NCI-H510A (cell line): ENCODE measurements around the gene ST3GAL6.

ENCODE experiments used
- DNase-seq: peaks from one replicate; lab custom pipeline; 2025; lab: John Stamatoyannopoulos, UW

ST3GAL6 gene

GRCh38 chr3:98763076-98763475, at the start of gene ST3GAL6:
TSS of gene ST3GAL6 (plus strand) at chr3:98763340. CDS start at chr3:98768441, 5,101 bp downstream.
- DNase-seq: no peak

- no peak for DNase-seq
Measured at GRCh38 chr3:98713984-98714383, 49.2 kb upstream of the ST3GAL6 start.

GRCh38 chr3:98717584-98717983, 45.6 kb upstream of the ST3GAL6 start:
- no peak for DNase-seq

GRCh38 chr3:98718730-98719129, 44.4 kb upstream of the ST3GAL6 start:
- DNase-seq: no peak

GRCh38 chr3:98721776-98722175, 41.4 kb upstream of the ST3GAL6 start:
- no peak for DNase-seq

- no peak for DNase-seq
Measured at GRCh38 chr3:98722389-98722788, 40.8 kb upstream of the ST3GAL6 start.

GRCh38 chr3:98725352-98725751, 37.8 kb upstream of the ST3GAL6 start:
- no peak for DNase-seq

GRCh38 chr3:98726084-98726483, 37.1 kb upstream of the ST3GAL6 start:
- DNase-seq: no peak

- no peak for DNase-seq
Measured at GRCh38 chr3:98727638-98728037, 35.5 kb upstream of the ST3GAL6 start.

GRCh38 chr3:98728672-98729071, 34.5 kb upstream of the ST3GAL6 start:
- no peak for DNase-seq

GRCh38 chr3:98730338-98730737, 32.8 kb upstream of the ST3GAL6 start:
- no peak for DNase-seq

GRCh38 chr3:98730886-98731537, 32.1 kb upstream of the ST3GAL6 start:
- DNase-seq: no peak

- no peak for DNase-seq
Measured at GRCh38 chr3:98731720-98732285, 31.3 kb upstream of the ST3GAL6 start.

- peak; percentile 32 for DNase-seq
Measured at GRCh38 chr3:98732286-98733052, 30.7 kb upstream of the ST3GAL6 start.

GRCh38 chr3:98733053-98733811, 29.9 kb upstream of the ST3GAL6 start:
- peak; percentile 6 for DNase-seq

- DNase-seq: no peak
Measured at GRCh38 chr3:98733812-98734281, 29.3 kb upstream of the ST3GAL6 start.

- DNase-seq: no peak
Measured at GRCh38 chr3:98734306-98734705, 28.8 kb upstream of the ST3GAL6 start.

GRCh38 chr3:98734735-98735134, 28.4 kb upstream of the ST3GAL6 start:
- no peak for DNase-seq

- DNase-seq: no peak
Measured at GRCh38 chr3:98735296-98735695, 27.8 kb upstream of the ST3GAL6 start.

GRCh38 chr3:98735761-98736269, 27.3 kb upstream of the ST3GAL6 start:
- DNase-seq: no peak

GRCh38 chr3:98737301-98737700, 25.8 kb upstream of the ST3GAL6 start:
- DNase-seq: no peak

- no peak for DNase-seq
Measured at GRCh38 chr3:98739266-98739665, 23.9 kb upstream of the ST3GAL6 start.
